Neuron (in vitro differentiated cells): ENCODE data around the gene ADGRG6.
"Not testable (repeated sequence)": the region's sequence is repeated elsewhere in the genome, so short reads cannot be mapped to it uniquely, and the experiment has no call there.

ENCODE experiments used
- H2AFZ ChIP-seq: one replicate; pipeline ENCODE4 v1.6.1; 2013; ENCODE audit warnings: low read depth, mild to moderate bottlenecking, inconsistent platforms, low read length, moderate library complexity
- H3K27me3 ChIP-seq: one replicate; pipeline ENCODE4 v1.6.1; 2013; ENCODE audit warnings: low read length; ENCODE audit not compliant: insufficient read depth
- H3K36me3 ChIP-seq: one replicate; pipeline ENCODE4 v1.6.1; 2013; ENCODE audit warnings: low read length; ENCODE audit not compliant: insufficient read depth
- H3K4me1 ChIP-seq: one replicate; pipeline ENCODE4 v1.6.1; 2013; ENCODE audit warnings: low read length; ENCODE audit not compliant: insufficient read depth
- H3K4me3 ChIP-seq: 2 replicates; pipeline ENCODE4 v1.5.1; 2013; ENCODE audit warnings: mild to moderate bottlenecking, low read length, moderate library complexity
- H3K9me3 ChIP-seq: one replicate; pipeline ENCODE4 v1.6.1; 2013; ENCODE audit warnings: low read length

ADGRG6 gene

DNA sequence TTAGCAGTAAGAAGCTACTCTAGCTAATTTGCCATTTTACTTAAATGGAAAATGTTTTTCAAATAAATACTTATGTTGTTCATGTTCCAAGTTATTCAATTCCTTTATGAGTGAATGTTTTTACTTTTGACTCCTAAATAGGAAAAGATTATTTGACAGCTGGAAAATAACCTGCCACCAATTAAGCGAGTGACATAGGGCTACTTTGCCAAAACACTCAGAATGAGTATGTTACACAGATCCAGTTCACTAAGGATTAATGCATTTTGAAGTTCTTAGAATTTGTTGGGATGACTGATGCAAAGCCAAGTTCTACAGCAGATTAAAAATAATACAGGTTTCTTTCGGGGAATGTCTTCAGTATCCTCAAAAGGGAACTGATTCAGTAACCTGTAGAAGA, 144.4 kb downstream of the ADGRG6 start:
- Histone ChIP-seq H3K36me3 (no peaks in the 10 kb centered on the region), H2AFZ (no peak overlapping the region), H3K4me1 (peaks cover 26% of the 10 kb centered on the region), H3K27me3 (no peaks in the 10 kb centered on the region), H3K4me3 (no peak overlapping the region), H3K9me3 (no peaks in the 10 kb centered on the region)

GRCh38 chr6:142446576-142446975, 144.8 kb downstream of the ADGRG6 start:
- no peaks in the 10 kb centered on the region for H3K36me3 ChIP-seq
- peaks cover 22% of the 10 kb centered on the region for H3K4me1 ChIP-seq
- no peaks in the 10 kb centered on the region for H3K27me3 ChIP-seq
- no peak overlapping the region for H3K4me3 ChIP-seq
- H3K9me3 ChIP-seq = no peaks in the 10 kb centered on the region
- H2AFZ ChIP-seq = no peak overlapping the region

GRCh38 chr6:142448091-142448729, 146.4 kb downstream of the ADGRG6 start:
- H2AFZ ChIP-seq = no peak overlapping the region
- H3K4me1 ChIP-seq = peaks cover 14% of the 10 kb centered on the region
- no peaks in the 10 kb centered on the region for H3K9me3 ChIP-seq
- H3K27me3 ChIP-seq = no peaks in the 10 kb centered on the region
- no peaks in the 10 kb centered on the region for H3K36me3 ChIP-seq
- no peak overlapping the region for H3K4me3 ChIP-seq

- H2AFZ ChIP-seq, H3K27me3 ChIP-seq, H3K4me3 ChIP-seq, H3K4me1 ChIP-seq, H3K36me3 ChIP-seq, H3K9me3 ChIP-seq: not testable (repeated sequence)
Observed at GRCh38 chr6:142450856-142451255, 149.0 kb downstream of the ADGRG6 start.

- no peaks in the 10 kb centered on the region for H3K9me3 ChIP-seq
Observed at GRCh38 chr6:142452993-142453392, 151.2 kb downstream of the ADGRG6 start.

GRCh38 chr6:142454196-142454595, 152.4 kb downstream of the ADGRG6 start:
- H3K4me1 ChIP-seq, H3K4me3 ChIP-seq, H2AFZ ChIP-seq, H3K9me3 ChIP-seq, H3K27me3 ChIP-seq, H3K36me3 ChIP-seq: not testable (repeated sequence)

More at GRCh38 chr6:142452993-142453392, 151.2 kb downstream of the ADGRG6 start:
- no peaks in the 10 kb centered on the region for H3K36me3 ChIP-seq
- no peaks in the 10 kb centered on the region for H3K4me1 ChIP-seq
- H2AFZ ChIP-seq = no peak overlapping the region
- H3K4me3 ChIP-seq = no peak overlapping the region
- H3K27me3 ChIP-seq = no peaks in the 10 kb centered on the region

DNA sequence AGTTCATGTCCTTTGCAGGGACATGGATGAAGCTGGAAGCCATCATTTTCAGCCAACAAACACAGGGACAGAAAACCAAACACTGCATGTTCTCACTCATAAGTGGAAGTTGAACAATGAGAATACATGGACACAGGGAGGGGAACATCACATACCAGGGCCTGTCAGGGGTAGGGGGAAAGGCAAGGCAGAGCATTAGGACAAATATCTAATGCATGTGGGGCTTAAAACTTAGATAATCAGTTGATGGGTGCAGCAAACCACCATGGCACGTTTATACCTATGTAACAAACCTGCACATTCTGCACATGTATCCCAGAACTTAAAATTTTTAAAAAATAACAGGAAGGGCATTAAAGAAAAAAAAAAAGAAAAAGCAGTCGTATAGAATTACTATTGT, 153.0 kb downstream of the ADGRG6 start:
- H3K27me3 ChIP-seq, H3K4me3 ChIP-seq, H2AFZ ChIP-seq, H3K36me3 ChIP-seq, H3K9me3 ChIP-seq, H3K4me1 ChIP-seq: not testable (repeated sequence)

- Histone ChIP-seq H3K27me3 (no peaks in the 10 kb centered on the region), H3K9me3 (no peaks in the 10 kb centered on the region), H3K4me3 (no peak overlapping the region)
Observed at GRCh38 chr6:142455957-142456589, 154.3 kb downstream of the ADGRG6 start.

DNA sequence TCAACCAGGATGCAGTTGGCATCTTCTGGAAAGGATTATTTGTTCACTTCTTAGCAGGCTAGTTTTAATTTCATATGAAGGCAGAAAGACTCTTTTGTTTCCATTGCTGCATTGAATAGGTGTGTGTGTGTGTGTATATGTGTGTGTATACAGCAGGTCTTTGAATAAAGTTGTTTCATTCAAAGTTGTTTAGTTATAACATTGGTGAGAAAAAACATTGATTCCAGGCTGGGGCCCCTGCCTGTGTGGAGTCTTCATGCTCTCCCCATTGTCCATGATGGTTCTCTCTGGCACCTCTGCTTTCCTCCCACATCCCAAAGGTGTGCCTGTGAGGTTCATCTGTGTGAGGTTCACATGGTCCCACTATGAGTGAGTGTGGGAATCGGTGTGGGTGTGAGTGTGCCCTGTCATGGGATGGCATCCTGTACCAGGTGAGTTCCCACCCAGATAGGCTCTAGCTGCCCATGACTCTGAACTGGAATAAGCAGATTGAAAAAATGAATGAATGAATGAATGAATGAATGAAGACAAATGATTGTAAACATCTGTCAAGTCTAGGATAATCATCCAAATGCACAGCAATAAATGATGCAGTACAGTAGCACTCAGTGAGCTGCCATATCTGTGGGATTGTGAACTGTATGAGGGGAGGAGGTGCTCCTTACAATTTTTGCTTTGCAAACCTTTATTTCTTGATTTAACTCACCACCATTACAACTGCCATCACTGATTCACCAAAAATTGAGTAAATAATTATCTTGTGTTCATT, 156.0 kb downstream of the ADGRG6 start:
- Histone ChIP-seq H3K4me3 (no peak overlapping the region), H3K9me3 (no peaks in the 10 kb centered on the region), H3K36me3 (no peaks in the 10 kb centered on the region), H2AFZ (no peak overlapping the region), H3K4me1 (no peaks in the 10 kb centered on the region), H3K27me3 (no peaks in the 10 kb centered on the region)

More at GRCh38 chr6:142455957-142456589, 154.3 kb downstream of the ADGRG6 start:
- Histone ChIP-seq H3K4me1 (no peaks in the 10 kb centered on the region), H2AFZ (no peak overlapping the region), H3K36me3 (no peaks in the 10 kb centered on the region)

DNA sequence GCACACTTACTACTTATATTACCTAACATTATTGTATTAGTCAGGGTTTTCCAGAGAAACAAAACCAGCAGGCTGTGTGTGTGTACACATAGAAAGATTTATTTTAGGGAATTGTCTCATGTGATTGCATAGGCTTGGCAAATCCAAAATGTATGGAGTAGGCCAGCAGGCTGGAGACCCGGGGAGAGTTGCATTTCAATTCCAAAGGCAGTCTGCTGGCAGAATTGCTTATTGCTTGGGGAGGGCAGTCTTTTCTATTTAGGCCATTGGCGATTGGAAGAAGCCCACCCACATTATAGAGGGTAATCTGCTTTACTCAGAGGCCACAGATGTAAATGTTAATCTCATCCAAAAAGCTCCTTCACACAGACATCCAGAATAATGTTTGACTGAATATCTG, 157.0 kb downstream of the ADGRG6 start:
- no peak overlapping the region for H3K4me3 ChIP-seq
- H3K4me1 ChIP-seq = no peaks in the 10 kb centered on the region
- no peak overlapping the region for H2AFZ ChIP-seq
- H3K27me3 ChIP-seq = no peaks in the 10 kb centered on the region
- no peaks in the 10 kb centered on the region for H3K36me3 ChIP-seq
- H3K9me3 ChIP-seq = no peaks in the 10 kb centered on the region

DNA sequence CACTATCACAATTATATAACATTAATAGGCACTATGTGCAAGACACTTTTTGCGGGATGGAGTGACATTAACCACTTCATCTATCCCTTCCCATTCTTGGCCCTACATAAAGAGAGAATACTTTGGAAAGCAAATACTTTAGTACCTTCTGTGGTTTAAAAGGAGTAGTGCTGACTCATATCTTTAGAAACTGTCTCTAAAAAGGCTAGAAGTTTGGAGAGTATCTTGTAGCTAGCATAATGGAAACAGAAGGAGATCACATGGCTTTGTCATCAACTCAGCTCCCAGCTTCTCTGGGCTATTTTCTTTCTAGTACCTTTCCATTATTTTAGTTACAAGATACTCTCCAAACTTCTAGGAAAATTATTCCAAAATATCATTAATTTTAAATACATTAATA, 157.5 kb downstream of the ADGRG6 start:
- no peak overlapping the region for H3K4me3 ChIP-seq
- no peak overlapping the region for H2AFZ ChIP-seq
- no peaks in the 10 kb centered on the region for H3K9me3 ChIP-seq
- H3K36me3 ChIP-seq = no peaks in the 10 kb centered on the region
- no peaks in the 10 kb centered on the region for H3K4me1 ChIP-seq
- H3K27me3 ChIP-seq = no peaks in the 10 kb centered on the region

DNA sequence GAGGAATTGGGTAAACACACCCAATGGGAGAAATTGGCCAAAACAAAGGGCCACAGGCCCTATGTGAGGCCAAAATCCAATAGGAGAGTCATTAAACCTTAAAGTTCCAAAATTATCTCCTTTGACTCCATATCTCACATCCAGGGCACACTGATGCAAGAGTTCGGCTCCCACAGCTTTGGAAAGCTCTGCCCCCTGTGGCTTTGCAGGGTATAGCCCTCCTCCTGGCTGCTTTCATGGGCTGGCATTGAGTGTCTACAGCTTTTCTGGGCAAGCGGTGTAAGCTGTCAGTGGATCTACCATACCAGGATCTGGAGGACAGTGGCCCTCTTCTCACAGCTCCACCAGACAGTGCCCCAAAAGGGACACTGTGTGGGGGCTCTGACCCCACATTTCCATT, 160.5 kb downstream of the ADGRG6 start:
- no peaks in the 10 kb centered on the region for H3K36me3 ChIP-seq
- H3K9me3 ChIP-seq = no peaks in the 10 kb centered on the region
- no peak overlapping the region for H2AFZ ChIP-seq
- no peaks in the 10 kb centered on the region for H3K4me1 ChIP-seq
- no peak overlapping the region for H3K4me3 ChIP-seq
- no peaks in the 10 kb centered on the region for H3K27me3 ChIP-seq

- Histone ChIP-seq H2AFZ (no peak overlapping the region), H3K4me1 (no peaks in the 10 kb centered on the region), H3K4me3 (no peak overlapping the region), H3K36me3 (no peaks in the 10 kb centered on the region), H3K27me3 (no peaks in the 10 kb centered on the region), H3K9me3 (no peaks in the 10 kb centered on the region)
Observed at GRCh38 chr6:142463988-142464387, 162.2 kb downstream of the ADGRG6 start.
